ENCODE measurements around the gene AGPS.
"Not testable (repeated sequence)": the region's sequence is repeated elsewhere in the genome, so short reads cannot be mapped to it uniquely, and the experiment has no call there.

AGPS gene

DNA sequence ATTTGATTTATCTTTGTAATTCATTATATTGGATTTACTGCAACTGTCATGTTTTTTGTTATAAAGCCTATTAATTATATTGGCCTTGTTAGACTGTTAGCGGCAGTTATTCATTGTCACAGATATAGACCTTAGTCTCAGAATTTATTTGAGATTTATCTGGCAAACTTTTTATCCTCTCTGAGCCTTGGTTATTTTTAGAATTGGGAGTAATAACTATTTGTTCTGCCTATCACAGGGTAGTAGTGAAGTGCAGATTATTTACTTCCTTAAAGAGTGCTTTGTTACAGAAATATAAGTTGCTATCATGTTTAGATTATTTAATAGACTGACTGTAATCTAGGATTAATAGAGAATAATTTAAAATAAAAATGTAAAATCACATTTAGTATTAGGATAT is 41.9 kb downstream of the AGPS start:
- no peak overlapping the region for H2AFZ ChIP-seq (ENCODE audit: low read length, unreplicated experiment)
- peaks cover 46% of the 10 kb centered on the region for H3K36me3 ChIP-seq (ENCODE audit: insufficient read depth, low read length)
- no peak overlapping the region for H3K27ac ChIP-seq (ENCODE audit: low read depth, low read length)
- H3K27me3 ChIP-seq (ENCODE audit: insufficient read depth, low read length): no peaks in the 10 kb centered on the region
- H3K4me3 ChIP-seq (ENCODE audit: low read depth, low read length): no peak overlapping the region
- H3K79me2 ChIP-seq (ENCODE audit: control insufficient read depth, insufficient read depth, low read length, unreplicated experiment): peaks cover 37% of the 10 kb centered on the region
- H3K4me1 ChIP-seq (ENCODE audit: control insufficient read depth, insufficient read depth, low read length, unreplicated experiment): peaks cover 6% of the 10 kb centered on the region

DNA sequence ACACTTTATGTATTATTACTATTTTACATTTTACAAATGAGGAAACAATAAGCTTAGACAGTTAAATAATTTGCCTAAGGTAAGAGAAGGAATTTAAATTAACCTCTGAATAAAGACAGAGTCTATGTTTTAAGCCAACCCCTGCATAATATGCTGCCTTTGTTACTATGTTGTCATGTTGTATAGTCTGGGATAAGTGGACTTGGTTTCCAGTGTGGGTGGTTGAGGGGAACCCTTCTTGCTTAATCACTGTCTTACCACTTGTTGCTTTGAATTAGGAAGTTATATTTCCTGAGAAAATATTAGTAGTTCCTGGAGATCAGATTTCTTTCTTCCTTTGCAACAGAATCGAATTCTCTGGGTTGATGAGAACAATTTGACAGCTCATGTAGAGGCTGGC is 52.6 kb downstream of the AGPS start:
- Histone ChIP-seq H3K27me3 (ENCODE audit: insufficient read depth, low read length) (no peaks in the 10 kb centered on the region), H3K4me3 (ENCODE audit: low read depth, low read length) (no peak overlapping the region), H3K79me2 (ENCODE audit: control insufficient read depth, insufficient read depth, low read length, unreplicated experiment) (no peaks in the 10 kb centered on the region), H3K27ac (ENCODE audit: low read depth, low read length) (no peak overlapping the region), H3K4me1 (ENCODE audit: control insufficient read depth, insufficient read depth, low read length, unreplicated experiment) (no peaks in the 10 kb centered on the region), H3K36me3 (ENCODE audit: insufficient read depth, low read length) (peaks cover 22% of the 10 kb centered on the region), H2AFZ (ENCODE audit: low read length, unreplicated experiment) (no peak overlapping the region)

- no peaks in the 10 kb centered on the region for H3K4me1 ChIP-seq (ENCODE audit: control insufficient read depth, insufficient read depth, low read length, unreplicated experiment)
- peaks cover 22% of the 10 kb centered on the region for H3K36me3 ChIP-seq (ENCODE audit: insufficient read depth, low read length)
- no peaks in the 10 kb centered on the region for H3K27me3 ChIP-seq (ENCODE audit: insufficient read depth, low read length)
- peaks cover 3% of the 10 kb centered on the region for H3K79me2 ChIP-seq (ENCODE audit: control insufficient read depth, insufficient read depth, low read length, unreplicated experiment)
- H3K4me3 ChIP-seq (ENCODE audit: low read depth, low read length): no peak overlapping the region
- H2AFZ ChIP-seq (ENCODE audit: low read length, unreplicated experiment): no peak overlapping the region
- no peak overlapping the region for H3K27ac ChIP-seq (ENCODE audit: low read depth, low read length)
Measured at GRCh38 chr2:177448031-177448430, 55.5 kb downstream of the AGPS start.

GRCh38 chr2:177449159-177449558 is 56.6 kb downstream of the AGPS start:
- Histone ChIP-seq H2AFZ (ENCODE audit: low read length, unreplicated experiment) (no peak overlapping the region), H3K27ac (ENCODE audit: low read depth, low read length) (no peak overlapping the region), H3K4me1 (ENCODE audit: control insufficient read depth, insufficient read depth, low read length, unreplicated experiment) (no peaks in the 10 kb centered on the region), H3K79me2 (ENCODE audit: control insufficient read depth, insufficient read depth, low read length, unreplicated experiment) (peaks cover 3% of the 10 kb centered on the region), H3K4me3 (ENCODE audit: low read depth, low read length) (no peak overlapping the region), H3K36me3 (ENCODE audit: insufficient read depth, low read length) (peaks cover 17% of the 10 kb centered on the region), H3K27me3 (ENCODE audit: insufficient read depth, low read length) (no peaks in the 10 kb centered on the region)

DNA sequence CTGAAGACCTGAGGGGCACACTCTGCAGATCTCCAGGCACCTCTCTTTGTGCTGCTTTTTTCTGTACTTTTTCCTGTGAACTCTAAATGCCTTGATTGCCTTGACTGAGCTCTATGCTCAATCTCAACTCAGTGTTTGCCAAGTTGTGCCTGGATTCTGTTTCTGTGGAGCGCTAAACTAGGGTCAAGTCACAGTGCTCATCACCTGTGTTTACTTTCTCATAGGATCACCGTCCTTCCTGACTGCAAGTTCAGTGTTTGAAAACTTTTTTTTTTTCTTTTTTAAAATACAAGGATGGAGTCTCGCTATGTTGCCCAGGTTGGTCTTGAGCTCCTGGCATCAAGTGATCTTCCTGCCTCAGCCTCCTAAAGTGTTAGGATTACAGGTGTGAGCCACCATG is 62.6 kb downstream of the AGPS start:
- H3K4me1 ChIP-seq (ENCODE audit: control insufficient read depth, insufficient read depth, low read length, unreplicated experiment): no peaks in the 10 kb centered on the region
- no peak overlapping the region for H3K4me3 ChIP-seq (ENCODE audit: low read depth, low read length)
- no peak overlapping the region for H2AFZ ChIP-seq (ENCODE audit: low read length, unreplicated experiment)
- peaks cover 7% of the 10 kb centered on the region; the same call in 1 of the 2 replicates for H3K36me3 ChIP-seq (ENCODE audit: insufficient read depth, low read length)
- no peaks in the 10 kb centered on the region for H3K27me3 ChIP-seq (ENCODE audit: insufficient read depth, low read length)
- peaks cover 6% of the 10 kb centered on the region for H3K79me2 ChIP-seq (ENCODE audit: control insufficient read depth, insufficient read depth, low read length, unreplicated experiment)
- H3K27ac ChIP-seq (ENCODE audit: low read depth, low read length): no peak overlapping the region

- peaks cover 15% of the 10 kb centered on the region for H3K36me3 ChIP-seq (ENCODE audit: insufficient read depth, low read length)
- not testable (repeated sequence) for H3K4me1 ChIP-seq (ENCODE audit: control insufficient read depth, insufficient read depth, low read length, unreplicated experiment); H3K4me3 ChIP-seq (ENCODE audit: low read depth, low read length); H2AFZ ChIP-seq (ENCODE audit: low read length, unreplicated experiment); H3K27ac ChIP-seq (ENCODE audit: low read depth, low read length); H3K27me3 ChIP-seq (ENCODE audit: insufficient read depth, low read length); H3K79me2 ChIP-seq (ENCODE audit: control insufficient read depth, insufficient read depth, low read length, unreplicated experiment)
Measured at GRCh38 chr2:177459756-177460155, 67.2 kb downstream of the AGPS start.

GRCh38 chr2:177460973-177461585 is 68.5 kb downstream of the AGPS start:
- Histone ChIP-seq H3K27ac (ENCODE audit: low read depth, low read length) (no peak overlapping the region), H3K4me1 (ENCODE audit: control insufficient read depth, insufficient read depth, low read length, unreplicated experiment) (no peaks in the 10 kb centered on the region), H3K79me2 (ENCODE audit: control insufficient read depth, insufficient read depth, low read length, unreplicated experiment) (no peaks in the 10 kb centered on the region), H3K4me3 (ENCODE audit: low read depth, low read length) (no peak overlapping the region), H3K36me3 (ENCODE audit: insufficient read depth, low read length) (peaks cover 22% of the 10 kb centered on the region), H3K27me3 (ENCODE audit: insufficient read depth, low read length) (no peaks in the 10 kb centered on the region), H2AFZ (ENCODE audit: low read length, unreplicated experiment) (no peak overlapping the region)

DNA sequence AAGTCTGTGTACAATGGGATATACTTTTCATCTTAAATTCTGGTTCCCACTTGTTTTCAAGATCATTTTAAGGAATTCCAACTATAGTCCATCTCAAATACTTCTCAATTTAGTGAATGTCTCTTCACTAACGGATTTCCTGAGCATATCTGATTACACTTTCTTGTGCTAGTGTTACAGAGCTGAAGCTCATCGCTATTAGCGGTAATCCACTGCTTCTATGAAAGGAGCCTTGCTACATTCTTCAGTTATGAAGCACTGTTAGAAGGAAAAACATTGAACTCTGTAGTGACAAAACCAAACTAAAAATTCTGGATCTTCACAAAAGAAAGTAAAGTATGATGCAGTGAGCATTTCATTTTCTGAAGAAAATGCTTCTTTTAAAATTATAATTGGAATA is 72.0 kb downstream of the AGPS start:
- Histone ChIP-seq H3K27ac (ENCODE audit: low read depth, low read length) (no peak overlapping the region), H3K36me3 (ENCODE audit: insufficient read depth, low read length) (peaks cover 21% of the 10 kb centered on the region), H3K4me1 (ENCODE audit: control insufficient read depth, insufficient read depth, low read length, unreplicated experiment) (peaks cover 8% of the 10 kb centered on the region), H2AFZ (ENCODE audit: low read length, unreplicated experiment) (no peak overlapping the region), H3K79me2 (ENCODE audit: control insufficient read depth, insufficient read depth, low read length, unreplicated experiment) (no peaks in the 10 kb centered on the region), H3K27me3 (ENCODE audit: insufficient read depth, low read length) (no peaks in the 10 kb centered on the region), H3K4me3 (ENCODE audit: low read depth, low read length) (no peak overlapping the region)

DNA sequence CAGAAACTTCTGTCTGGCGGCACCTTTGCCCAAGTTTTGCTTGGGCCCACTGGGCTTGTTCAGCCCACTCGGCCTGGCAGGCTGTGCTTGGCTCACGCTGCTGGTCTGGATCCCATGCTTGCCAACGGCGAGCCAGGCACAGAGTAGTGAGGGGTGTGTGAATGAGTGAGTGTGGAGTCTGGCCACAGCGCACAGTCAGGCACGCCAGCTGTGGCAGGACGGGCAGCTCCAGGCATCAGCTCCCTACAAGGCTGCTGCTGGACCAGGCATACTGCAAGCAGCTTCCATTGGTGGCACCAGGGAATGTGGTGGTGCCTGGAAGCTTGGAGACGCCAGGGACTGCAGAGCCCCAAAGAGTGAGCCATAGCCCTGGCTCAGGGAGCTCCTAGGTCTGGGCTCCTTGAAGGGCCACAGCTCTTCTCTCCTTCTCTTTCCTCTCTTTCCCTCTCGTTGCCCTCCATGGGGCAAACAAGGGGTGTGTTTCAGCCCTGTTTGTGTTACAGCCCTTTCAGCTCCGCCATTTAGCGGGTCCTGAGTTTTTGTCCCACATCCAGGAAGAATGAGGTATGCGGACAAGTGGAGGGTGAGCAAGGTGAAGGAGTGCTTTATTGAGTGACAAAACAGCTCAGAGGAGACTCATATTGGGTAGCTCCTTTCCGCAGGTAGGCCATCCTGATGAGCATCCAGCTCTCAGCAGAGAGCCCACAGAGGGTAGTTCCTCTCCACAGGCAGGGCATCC is 73.0 kb downstream of the AGPS start:
- Histone ChIP-seq H3K27ac (ENCODE audit: low read depth, low read length) (no peak overlapping the region), H3K36me3 (ENCODE audit: insufficient read depth, low read length) (peaks cover 24% of the 10 kb centered on the region), H2AFZ (ENCODE audit: low read length, unreplicated experiment) (no peak overlapping the region), H3K4me1 (ENCODE audit: control insufficient read depth, insufficient read depth, low read length, unreplicated experiment) (peaks cover 8% of the 10 kb centered on the region), H3K27me3 (ENCODE audit: insufficient read depth, low read length) (no peaks in the 10 kb centered on the region), H3K79me2 (ENCODE audit: control insufficient read depth, insufficient read depth, low read length, unreplicated experiment) (no peaks in the 10 kb centered on the region), H3K4me3 (ENCODE audit: low read depth, low read length) (no peak overlapping the region)

DNA sequence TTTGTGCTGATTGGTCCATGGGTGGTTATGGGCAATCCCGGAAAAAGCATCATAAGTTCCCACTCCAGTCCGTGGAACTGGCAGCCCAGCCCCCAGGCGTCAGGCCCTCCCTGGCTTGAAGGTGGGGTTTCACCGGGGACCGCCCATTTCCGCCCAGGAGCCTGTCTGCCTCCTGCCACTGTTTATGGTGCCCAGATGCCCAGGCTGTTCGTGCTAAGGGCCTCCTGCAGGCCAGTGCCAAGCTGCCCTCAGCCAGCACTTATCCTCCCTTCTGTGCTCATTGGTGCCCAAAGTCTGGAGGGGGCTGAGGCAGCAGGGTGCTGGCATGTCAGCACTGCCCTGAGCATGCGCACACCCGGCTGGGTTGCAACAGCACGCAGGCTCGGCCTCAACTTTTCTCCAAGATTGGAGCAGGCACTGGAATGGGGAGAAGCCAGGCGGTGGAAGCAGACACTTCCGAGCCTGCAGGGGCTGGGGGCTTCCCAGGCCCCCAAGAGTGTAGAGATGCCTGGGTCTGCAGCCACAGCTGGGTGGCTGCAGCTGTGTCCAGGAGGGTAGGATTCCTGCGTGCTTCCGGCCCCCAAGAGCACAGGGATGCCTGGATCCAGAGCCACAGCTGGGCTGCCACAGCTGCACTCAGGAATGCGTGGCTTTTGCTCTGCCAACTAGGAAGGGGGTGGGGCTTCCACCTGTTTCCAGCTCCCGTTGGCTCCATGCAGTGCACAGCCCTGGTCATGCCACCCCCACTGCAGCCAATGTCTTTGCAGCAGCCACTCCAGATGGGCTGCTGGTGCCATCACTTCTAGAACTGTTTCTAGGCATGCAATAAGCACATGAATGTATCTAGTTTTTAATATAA is 74.0 kb downstream of the AGPS start:
- Histone ChIP-seq H3K79me2 (ENCODE audit: control insufficient read depth, insufficient read depth, low read length, unreplicated experiment) (no peaks in the 10 kb centered on the region), H3K27me3 (ENCODE audit: insufficient read depth, low read length) (no peaks in the 10 kb centered on the region), H3K4me3 (ENCODE audit: low read depth, low read length) (no peak overlapping the region), H3K4me1 (ENCODE audit: control insufficient read depth, insufficient read depth, low read length, unreplicated experiment) (peaks cover 8% of the 10 kb centered on the region), H3K36me3 (ENCODE audit: insufficient read depth, low read length) (peaks cover 27% of the 10 kb centered on the region), H3K27ac (ENCODE audit: low read depth, low read length) (no peak overlapping the region), H2AFZ (ENCODE audit: low read length, unreplicated experiment) (no peak overlapping the region)

All from ACC112 (cell line).